ENCODE measurements around the gene SPIN1.

SPIN1 gene

DNA sequence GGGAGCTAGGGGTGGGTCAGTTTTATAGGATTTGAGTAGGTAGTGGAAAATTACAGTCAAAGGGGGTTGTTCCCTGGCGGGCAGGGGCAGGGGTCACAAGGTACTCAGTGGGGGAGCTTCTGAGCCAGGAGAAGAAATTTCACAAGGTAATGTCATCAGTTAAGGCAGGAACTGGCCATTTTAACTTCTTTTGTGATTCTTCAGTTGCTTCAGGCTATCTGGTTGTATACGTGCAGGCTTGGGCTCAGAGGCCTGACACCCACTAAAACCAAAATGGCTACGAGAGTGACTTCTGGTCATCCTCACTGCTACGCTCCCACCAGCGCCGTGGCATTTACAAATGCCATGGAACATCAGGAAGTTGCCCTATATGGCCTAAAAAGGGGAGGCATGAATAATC is 126.0 kb downstream of the SPIN1 start:
- H3K36me3 ChIP-seq (ENCODE audit: control insufficient read depth in 2 of 2, insufficient read depth in 1 of 2, low read length in 2 of 2) = no peaks in the 10 kb centered on the region
- no peaks in the 10 kb centered on the region for H3K9me3 ChIP-seq (ENCODE audit: control insufficient read depth, insufficient read depth, low read depth, low read length)
- TF ChIP-seq ZNF664 (tag by site-specific recombination; IDR thresholded peaks at IDR 0.05) (no peak), ZNF529 (tag by site-specific recombination; IDR thresholded peaks at IDR 0.05; ENCODE audit: insufficient replicate concordance) (no peak), HOXA7 (CRISPR knock-in tag; IDR thresholded peaks at IDR 0.05; ENCODE audit: borderline replicate concordance) (no peak), ZNF350 (tag by site-specific recombination; IDR thresholded peaks at IDR 0.05) (no peak), ZNF416 (tag by site-specific recombination; IDR thresholded peaks at IDR 0.05) (no peak), GLIS2 (tag by site-specific recombination; IDR thresholded peaks at IDR 0.05) (no peak), ZNF621 (tag by site-specific recombination; IDR thresholded peaks at IDR 0.05) (no peak), TRIM28 (IDR thresholded peaks at IDR 0.05; ENCODE audit: borderline replicate concordance, low read length) (no peak; the same call in 1 of the 2 replicates), ZNF214 (tag by site-specific recombination; IDR thresholded peaks at IDR 0.05; ENCODE audit: borderline replicate concordance) (no peak), YY1 (tag by site-specific recombination; IDR thresholded peaks at IDR 0.05) (no peak), ZNF311 (tag by site-specific recombination; IDR thresholded peaks at IDR 0.05; ENCODE audit: borderline replicate concordance) (no peak), ZNF660 (tag by site-specific recombination; IDR thresholded peaks at IDR 0.05) (no peak)
- TF ChIP-seq, protein P1, sequence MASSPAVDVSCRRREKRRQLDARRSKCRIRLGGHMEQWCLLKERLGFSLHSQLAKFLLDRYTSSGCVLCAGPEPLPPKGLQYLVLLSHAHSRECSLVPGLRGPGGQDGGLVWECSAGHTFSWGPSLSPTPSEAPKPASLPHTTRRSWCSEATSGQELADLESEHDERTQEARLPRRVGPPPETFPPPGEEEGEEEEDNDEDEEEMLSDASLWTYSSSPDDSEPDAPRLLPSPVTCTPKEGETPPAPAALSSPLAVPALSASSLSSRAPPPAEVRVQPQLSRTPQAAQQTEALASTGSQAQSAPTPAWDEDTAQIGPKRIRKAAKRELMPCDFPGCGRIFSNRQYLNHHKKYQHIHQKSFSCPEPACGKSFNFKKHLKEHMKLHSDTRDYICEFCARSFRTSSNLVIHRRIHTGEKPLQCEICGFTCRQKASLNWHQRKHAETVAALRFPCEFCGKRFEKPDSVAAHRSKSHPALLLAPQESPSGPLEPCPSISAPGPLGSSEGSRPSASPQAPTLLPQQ (tag by site-specific recombination; IDR thresholded peaks at IDR 0.05) = no peak
- TF ChIP-seq, protein P2, sequence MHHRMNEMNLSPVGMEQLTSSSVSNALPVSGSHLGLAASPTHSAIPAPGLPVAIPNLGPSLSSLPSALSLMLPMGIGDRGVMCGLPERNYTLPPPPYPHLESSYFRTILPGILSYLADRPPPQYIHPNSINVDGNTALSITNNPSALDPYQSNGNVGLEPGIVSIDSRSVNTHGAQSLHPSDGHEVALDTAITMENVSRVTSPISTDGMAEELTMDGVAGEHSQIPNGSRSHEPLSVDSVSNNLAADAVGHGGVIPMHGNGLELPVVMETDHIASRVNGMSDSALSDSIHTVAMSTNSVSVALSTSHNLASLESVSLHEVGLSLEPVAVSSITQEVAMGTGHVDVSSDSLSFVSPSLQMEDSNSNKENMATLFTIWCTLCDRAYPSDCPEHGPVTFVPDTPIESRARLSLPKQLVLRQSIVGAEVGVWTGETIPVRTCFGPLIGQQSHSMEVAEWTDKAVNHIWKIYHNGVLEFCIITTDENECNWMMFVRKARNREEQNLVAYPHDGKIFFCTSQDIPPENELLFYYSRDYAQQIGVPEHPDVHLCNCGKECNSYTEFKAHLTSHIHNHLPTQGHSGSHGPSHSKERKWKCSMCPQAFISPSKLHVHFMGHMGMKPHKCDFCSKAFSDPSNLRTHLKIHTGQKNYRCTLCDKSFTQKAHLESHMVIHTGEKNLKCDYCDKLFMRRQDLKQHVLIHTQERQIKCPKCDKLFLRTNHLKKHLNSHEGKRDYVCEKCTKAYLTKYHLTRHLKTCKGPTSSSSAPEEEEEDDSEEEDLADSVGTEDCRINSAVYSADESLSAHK (tag by site-specific recombination; IDR thresholded peaks at IDR 0.05) = no peak
- TF ChIP-seq, protein P3, sequence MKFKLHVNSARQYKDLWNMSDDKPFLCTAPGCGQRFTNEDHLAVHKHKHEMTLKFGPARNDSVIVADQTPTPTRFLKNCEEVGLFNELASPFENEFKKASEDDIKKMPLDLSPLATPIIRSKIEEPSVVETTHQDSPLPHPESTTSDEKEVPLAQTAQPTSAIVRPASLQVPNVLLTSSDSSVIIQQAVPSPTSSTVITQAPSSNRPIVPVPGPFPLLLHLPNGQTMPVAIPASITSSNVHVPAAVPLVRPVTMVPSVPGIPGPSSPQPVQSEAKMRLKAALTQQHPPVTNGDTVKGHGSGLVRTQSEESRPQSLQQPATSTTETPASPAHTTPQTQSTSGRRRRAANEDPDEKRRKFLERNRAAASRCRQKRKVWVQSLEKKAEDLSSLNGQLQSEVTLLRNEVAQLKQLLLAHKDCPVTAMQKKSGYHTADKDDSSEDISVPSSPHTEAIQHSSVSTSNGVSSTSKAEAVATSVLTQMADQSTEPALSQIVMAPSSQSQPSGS (tag by site-specific recombination; IDR thresholded peaks at IDR 0.05; ENCODE audit: low read depth) = no peak
- TF ChIP-seq, protein P4, sequence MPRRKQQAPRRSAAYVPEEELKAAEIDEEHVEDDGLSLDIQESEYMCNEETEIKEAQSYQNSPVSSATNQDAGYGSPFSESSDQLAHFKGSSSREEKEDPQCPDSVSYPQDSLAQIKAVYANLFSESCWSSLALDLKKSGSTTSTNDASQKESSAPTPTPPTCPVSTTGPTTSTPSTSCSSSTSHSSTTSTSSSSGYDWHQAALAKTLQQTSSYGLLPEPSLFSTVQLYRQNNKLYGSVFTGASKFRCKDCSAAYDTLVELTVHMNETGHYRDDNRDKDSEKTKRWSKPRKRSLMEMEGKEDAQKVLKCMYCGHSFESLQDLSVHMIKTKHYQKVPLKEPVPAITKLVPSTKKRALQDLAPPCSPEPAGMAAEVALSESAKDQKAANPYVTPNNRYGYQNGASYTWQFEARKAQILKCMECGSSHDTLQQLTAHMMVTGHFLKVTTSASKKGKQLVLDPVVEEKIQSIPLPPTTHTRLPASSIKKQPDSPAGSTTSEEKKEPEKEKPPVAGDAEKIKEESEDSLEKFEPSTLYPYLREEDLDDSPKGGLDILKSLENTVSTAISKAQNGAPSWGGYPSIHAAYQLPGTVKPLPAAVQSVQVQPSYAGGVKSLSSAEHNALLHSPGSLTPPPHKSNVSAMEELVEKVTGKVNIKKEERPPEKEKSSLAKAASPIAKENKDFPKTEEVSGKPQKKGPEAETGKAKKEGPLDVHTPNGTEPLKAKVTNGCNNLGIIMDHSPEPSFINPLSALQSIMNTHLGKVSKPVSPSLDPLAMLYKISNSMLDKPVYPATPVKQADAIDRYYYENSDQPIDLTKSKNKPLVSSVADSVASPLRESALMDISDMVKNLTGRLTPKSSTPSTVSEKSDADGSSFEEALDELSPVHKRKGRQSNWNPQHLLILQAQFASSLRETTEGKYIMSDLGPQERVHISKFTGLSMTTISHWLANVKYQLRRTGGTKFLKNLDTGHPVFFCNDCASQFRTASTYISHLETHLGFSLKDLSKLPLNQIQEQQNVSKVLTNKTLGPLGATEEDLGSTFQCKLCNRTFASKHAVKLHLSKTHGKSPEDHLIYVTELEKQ (tag by site-specific recombination; IDR thresholded peaks at IDR 0.05; ENCODE audit: borderline replicate concordance) = no peak
- H3K4me1 ChIP-seq (ENCODE audit: control insufficient read depth, insufficient read depth, low read length) = no peaks in the 10 kb centered on the region
- H3K4me3 ChIP-seq (ENCODE audit: low read depth, low read length) = no peak overlapping the region
- H3K27ac ChIP-seq (ENCODE audit: extremely low read depth, low read depth, low read length) = no peak overlapping the region
- POLR2A ChIA-PET = no interaction called here
- CTCF ChIA-PET = interaction anchor here (0.6 to 0.7 kb wide), 2 partner anchors 18 to 372 kb away, joined by 3 read pairs; no protein-coding TSS in a partner anchor

DNA sequence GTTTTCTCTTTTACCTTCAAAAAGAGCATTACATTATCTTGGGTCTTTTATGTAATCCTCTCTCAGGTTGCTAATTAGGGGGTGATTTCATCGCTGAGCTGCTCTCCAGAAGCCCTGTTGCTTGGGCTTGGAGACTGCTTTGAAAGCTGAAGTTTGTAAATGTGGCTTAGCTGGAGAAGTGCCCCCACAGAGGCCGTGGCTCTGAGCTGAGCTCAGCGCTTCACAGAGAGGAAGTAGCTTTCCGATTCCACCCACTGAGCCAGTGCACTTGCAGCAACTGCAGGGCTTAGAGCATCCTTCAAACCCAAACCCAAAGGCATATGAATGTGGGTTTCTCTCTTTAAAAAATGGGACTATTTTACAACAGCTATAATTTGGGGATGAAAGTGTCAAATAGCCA is 133.1 kb downstream of the SPIN1 start:
- TF ChIP-seq SCRT2 (tag by site-specific recombination; IDR thresholded peaks at IDR 0.05) = peak; percentile 44
- no peak for TF ChIP-seq ZNF658 (tag by site-specific recombination; IDR thresholded peaks at IDR 0.05)
- H3K4me1 ChIP-seq (ENCODE audit: control insufficient read depth, insufficient read depth, low read length) = no peaks in the 10 kb centered on the region
- CTCF ChIA-PET = interaction anchor here (0.6 to 1.1 kb wide), 3 partner anchors 11 to 354 kb away, joined by 3 to 5 read pairs (median 3); no protein-coding TSS in a partner anchor
- no peaks in the 10 kb centered on the region for H3K36me3 ChIP-seq (ENCODE audit: control insufficient read depth in 2 of 2, insufficient read depth in 1 of 2, low read length in 2 of 2)
- no peaks in the 10 kb centered on the region for H3K9me3 ChIP-seq (ENCODE audit: control insufficient read depth, insufficient read depth, low read depth, low read length)
- no peak overlapping the region for H3K4me3 ChIP-seq (ENCODE audit: low read depth, low read length)
- no peak overlapping the region for H3K27ac ChIP-seq (ENCODE audit: extremely low read depth, low read depth, low read length)
- POLR2A ChIA-PET = interaction anchor here (0.5 kb wide), 1 partner anchor 127 kb away, joined by 3 read pairs; no protein-coding TSS in a partner anchor
